NCI-H446 treated with DMSO at 0.1 percent for 48 hours (cell line): Measurements from ENCODE around the gene RASD2.

Experiments
- DNase-seq: peaks from one replicate; lab custom pipeline; 2025; lab: John Stamatoyannopoulos, UW

Gene RASD2

DNA sequence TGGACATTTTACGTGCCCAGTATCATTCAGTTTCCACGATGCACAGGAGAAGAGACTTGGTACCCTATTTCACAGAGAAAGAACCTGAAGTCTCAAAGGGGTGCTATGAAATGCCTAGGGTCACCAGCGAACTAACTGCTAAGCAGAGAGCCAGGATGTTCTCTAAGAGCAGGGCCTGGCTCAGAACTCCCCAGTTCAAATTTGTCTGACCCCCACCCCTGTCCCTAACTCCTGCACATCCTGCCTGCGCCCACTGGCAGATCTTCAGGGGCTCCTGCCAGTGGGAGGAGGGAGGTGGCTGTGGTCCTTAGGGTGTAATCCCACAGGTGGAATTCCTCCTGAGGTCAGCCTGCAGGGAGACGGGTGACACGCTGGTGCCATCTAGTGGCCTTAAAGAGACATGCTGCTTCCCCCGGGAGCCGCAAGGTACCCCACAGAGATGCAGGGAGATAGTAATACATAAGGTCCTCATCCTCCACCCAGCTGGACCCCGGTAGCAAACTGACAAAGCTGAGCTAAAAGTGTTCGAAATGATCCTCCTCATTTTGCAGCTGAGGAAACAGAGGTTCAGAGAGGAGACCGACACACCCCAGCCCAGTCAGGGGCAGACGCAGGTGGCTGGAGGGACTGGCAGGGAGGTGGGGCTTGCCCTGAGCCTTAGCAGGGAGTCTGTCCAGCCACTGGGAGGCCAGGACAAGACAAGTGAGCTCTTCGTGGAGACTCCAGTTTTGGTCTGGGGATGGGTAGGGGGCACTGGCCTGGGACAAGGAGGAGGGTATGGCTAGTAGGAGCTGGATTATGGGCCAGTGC, 42.4 kb downstream of the RASD2 start:
- peak; percentile 1 for DNase-seq

DNA sequence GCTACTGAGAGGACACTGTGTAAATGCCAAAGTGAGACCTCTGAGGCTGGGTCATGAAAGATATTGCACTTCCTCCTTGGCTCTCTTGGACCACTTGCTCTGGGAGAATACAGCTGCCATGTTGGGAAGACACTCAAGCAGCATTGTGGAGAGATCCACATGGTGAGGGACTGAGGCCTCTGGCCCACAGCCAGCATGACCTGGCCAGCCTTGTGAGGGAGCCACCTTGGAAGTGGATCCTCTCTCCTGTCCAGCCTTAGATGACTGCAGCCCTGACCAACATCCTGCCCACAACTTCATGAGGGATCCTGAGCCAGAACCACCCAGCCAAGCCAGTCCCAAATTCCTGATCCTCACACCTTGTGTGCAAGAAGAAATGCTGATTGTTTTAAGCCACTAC, 46.1 kb downstream of the RASD2 start:
- no peak for DNase-seq

DNA sequence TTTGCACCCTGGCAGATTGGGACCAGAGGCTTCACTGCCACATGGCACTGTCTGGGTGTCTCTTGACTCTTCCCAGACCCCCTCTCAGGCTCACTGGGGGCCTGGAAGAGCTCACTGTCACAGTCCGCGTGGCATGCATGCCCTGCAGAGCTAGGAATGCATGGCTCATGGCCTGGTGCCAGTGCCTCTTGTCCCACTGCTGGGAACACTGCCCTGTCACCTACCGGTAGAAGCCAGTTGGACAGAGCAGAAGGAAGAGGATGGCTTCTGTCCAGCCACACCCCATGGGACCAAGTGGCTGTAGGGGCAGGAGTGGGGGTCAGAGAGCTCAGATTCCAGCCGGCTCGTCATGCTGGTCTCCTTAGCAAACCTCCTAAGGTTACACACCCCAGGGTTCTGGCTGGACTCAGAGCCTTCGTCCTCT, 46.8 kb downstream of the RASD2 start:
- no peak for DNase-seq

DNA sequence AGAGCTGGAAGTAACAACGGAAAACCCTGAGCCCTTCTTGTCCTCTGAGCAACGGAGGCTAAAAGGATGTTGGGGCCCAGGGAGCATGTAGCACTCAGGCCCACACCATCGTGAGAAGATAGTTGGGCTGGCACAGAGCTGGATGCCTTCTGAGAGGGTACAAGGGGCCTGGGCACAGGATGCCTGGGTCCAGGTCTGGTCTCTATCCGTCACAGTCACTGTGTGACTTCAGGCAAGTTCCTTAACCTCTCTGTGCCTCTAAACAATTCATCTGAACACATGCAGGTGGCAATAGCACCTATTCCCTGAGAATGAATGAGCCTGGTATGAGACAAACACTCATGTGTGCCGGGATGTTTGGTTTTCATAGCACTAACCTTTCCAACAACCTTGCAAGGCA, 47.3 kb downstream of the RASD2 start:
- no peak for DNase-seq

DNA sequence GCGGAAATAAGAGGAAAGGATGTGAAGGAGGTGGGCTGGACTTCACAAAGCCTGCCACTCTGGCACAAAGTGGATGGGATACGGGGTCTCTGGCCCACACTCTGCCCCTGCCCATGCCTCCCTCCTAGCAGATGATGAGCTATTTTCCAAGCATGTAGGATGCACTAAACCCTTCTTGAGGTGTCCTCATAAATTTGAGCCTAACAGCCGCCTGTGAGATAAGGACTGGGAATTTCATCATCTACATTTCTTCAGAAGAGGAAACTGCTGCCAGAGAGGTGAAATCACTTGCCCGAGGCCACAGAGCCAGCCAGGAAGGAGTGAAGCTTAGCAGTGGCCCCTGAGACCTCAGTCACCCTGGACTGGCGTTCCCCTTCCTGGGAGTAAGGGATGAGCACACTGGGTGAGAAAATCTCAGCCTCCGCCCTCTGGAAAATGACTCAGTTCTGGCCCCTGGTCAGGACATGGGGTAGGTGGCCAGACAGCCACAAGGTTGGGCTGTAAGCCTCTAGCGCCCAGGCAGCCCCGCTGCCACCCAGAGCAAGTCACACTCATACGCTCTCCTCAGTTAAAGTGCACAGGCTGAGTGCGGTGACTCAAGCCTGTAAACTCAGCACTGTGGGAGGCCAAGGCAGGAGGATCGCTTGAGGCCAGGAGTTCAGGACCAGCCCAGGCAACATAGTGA, 48.6 kb downstream of the RASD2 start:
- no peak for DNase-seq

DNA sequence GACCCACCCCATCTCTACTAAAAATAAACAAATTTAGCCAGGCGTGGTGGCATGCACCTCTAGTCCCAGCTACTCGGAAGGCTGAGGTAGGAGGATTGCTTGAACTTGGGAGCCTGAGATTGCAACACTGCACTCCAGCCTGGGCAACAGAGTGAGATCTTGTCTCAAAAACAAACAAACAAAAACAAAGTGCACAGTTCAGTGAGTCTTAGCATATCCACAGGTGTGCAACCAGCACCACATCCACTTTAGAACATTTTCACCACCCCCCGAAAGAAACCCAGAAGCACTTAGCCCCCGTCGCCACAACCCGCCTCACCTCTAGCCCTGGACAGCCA, 49.1 kb downstream of the RASD2 start:
- no peak for DNase-seq

DNA sequence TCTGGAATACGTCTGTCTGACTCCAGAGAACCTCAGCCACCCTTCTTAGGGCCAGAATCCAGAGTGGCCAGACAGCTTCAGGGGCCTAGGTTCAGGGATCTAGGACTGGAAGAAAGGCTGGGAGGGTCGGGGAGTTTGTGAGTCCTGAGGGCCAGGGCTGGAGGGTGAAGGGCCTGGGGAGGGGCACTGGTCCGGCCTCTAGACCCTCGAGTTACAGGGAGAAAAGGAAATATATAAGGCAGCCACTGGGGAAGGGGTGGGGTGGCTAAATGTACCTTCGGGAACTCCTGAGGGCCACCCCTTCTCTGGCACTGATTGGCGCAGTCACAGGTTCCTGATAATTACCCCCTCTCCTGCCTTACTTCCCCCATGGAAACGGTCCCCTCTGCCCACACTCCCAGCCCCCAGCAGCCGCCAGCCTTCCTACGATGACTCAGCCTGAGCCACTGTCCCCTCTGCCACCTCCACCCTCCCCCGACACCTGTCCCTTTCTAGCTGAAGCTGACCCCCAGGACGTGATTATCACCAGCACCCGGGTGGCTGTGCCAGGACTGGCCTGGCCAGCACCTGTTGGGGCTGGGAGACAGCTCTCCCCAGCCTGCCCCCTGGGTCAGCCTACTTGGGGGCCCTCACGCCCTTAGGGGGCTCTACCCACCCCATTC, 50.1 kb downstream of the RASD2 start:
- no peak for DNase-seq

DNA sequence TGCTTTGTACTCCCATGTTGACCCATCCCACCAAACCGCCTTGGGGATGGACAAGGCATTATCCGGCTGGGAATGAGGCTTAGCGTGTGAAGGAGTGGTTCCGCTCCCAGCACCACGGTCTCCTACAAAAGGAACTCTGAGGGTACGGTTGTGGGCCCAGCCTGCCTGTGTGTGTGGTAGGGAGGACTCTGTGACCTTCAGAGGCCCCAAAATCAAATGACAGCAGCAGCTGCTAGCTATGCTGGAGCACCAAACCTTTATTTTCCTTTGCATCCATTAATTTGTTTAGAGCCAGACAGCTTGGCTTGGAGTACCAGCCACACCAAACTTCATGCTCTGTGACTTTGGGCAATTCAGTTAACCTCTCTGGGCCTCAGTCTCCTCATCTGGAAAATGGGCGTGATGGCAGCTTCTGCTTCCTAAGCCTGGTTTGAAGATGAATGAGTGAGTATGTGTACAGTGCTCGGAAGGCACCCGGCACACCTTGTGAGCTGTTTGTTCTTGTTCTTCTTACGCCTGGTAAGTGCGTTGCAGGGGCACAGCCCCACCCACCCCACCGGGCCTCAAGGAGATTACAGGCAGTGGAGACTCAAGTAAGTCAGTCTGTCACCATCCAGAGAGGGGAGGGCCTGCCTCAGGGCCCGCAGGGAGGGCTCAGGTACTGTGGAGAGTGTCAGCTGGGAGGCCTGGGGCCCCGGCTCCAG, 51.2 kb downstream of the RASD2 start:
- no peak for DNase-seq

DNA sequence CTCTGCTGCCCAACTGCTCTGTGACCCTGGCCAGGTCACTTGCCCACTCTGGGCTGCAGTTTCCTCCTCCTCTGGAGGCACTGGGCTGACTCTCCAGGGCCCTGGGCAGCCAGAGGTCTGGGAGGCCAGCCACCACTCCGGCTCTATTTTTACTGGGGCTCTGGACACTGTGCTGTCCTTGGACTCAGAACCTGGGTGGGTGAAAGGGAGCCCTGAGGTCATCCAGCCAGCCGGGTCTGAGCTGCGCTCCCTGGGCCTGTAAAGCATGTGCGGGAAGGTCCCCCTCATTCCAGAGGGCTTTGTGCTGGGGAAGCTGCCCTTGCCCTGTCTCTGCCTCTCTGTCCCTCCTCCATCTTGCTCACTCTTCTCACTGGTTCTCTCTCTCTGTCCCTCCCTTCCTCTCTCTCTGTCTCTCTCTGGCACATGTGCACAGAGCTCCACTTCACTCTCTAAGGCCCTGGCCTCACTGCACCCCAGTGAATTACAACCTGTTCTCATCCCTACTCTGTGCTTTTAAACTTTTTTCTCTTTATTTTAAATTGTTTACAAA, 51.9 kb downstream of the RASD2 start:
- no peak for DNase-seq

DNA sequence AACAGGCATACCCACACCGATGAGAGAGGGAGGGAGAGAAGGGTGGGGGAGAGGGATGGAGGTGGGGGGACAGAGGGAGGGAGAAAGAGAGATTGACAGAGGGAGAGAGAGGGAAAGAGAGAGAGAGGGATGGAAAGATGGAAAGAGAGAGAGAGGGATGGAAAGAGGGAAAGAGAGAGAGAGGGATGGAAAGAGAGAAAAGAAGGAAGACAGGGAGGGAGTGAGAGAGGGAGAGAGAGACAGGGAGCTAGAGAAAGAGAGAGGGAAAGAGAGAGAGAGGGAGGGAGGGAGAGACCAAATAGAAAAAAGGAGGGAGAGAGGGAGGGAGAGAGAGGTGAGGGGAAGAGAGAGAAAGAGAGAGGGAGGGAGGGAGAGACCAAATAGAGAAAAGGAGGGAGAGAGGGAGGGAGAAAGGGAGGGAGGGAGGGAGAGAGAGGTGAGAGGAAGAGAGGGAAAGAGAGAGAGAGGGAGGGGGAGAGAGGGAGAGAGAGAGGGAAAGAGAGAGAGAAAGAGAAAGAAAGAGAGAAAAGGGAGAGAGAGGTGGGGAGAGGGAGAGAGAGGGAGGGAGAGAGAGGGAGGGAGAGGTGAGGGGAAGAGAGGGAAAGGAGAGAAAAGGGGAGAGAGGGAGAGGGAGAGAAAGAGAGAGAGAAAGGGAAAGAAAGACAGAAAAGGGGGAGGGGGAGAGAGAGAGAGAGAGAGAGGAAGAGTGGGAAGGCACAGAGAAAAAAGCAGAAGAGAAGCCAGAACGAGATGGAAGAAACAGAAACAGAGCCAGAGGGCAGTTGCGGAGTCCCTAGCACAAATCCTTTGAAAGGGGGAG, 52.6 kb downstream of the RASD2 start:
- DNase-seq: no peak

DNA sequence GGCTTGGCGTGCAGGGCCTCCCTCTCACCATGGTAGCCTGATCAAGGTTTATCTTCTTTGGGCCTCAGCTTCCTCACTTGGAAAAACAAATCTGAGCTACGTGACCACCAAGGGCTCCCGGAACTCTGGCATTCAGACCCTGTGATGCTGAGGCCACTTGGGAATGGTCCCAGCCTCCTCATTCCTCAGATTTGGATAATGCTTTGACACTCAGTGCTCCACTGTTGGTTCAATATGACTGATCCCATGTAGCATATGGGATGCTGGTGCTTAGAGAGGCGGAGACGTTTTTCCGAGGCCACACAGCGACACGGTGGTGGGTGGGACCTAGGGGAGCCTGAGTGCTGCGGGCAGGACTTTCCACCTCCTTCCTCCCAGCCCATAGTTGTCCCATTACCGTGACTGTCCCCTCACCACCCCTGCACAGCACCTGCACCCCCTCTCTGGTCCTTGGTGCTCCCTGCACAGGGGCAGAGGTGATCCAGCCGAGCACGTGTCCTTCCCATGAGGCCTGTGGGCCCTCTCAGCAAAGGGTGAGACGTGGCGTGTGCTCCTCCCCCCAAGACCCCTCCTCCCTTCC, 53.4 kb downstream of the RASD2 start:
- DNase-seq: no peak

DNA sequence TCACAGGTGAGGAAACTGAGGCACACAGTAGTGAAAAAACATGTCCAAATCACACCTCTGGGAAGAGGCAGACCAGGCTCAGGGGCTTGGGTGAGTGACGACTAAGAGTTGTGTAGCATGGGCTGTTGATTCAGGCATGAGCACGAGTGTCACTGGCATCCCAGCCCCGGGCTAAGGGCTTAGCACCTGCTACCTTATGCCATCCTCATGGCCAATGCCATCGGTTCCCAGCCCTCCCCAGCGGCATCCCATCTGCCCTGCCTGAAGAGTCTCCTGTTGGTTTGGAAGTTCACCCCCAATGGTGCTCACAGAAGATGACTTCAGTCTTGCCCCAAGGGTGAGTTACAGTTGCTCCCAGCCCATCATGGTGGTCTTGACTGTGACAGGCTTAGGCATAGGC, 54.1 kb downstream of the RASD2 start:
- DNase-seq: no peak

DNA sequence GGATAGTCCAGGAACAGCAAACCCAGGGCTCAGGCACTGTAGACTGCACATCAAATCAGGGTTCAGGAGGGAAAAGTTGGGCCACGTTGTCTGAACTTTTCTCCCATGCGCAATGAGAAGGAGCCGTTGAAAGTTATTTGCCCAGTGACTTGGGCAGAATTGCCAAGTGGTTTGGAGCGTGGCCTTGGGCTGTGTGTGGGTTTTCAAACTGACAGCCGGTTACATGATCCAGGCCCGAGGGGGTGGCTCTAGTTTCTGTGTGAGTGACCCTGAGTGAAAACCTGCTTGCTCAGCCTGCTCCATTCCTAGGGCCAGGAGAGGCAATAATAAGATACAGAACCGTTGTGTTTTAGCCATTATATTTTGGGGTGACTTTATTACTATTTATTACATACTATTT, 56.2 kb downstream of the RASD2 start:
- DNase-seq: no peak

DNA sequence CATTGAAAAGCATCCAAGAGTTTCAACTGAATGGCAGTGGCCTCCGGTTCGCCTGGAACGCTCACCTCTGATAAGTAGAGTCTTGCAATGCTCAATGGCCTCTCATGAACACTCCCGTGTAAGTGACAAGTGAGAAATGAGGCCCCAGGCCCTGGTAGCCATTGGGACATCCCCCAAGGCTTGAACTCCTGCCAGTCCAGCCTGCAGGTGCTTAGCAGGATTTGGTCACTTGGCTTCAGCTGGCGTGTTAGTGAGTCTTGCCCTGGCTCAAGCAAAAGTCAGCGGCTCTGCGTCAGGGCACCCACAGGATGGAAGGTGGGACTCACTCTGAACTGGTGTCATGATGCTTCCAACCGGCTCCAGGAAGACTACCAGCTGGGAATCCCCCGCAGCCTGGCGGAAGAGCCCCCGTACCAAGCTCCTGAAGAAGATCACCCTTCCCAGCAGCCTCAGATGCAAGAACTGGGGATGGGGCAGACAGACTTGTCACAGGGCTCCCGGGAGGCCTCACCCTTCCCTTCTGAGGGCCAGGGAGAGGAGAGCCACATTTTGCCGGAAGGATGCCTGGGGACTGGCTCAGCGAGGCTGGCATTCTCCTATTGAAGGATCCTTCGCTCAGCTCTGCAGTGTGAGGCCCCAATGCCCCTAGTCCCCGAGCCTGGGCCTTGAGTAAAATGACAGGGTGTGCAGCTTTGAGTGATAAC, 57.2 kb downstream of the RASD2 start:
- no peak for DNase-seq

DNA sequence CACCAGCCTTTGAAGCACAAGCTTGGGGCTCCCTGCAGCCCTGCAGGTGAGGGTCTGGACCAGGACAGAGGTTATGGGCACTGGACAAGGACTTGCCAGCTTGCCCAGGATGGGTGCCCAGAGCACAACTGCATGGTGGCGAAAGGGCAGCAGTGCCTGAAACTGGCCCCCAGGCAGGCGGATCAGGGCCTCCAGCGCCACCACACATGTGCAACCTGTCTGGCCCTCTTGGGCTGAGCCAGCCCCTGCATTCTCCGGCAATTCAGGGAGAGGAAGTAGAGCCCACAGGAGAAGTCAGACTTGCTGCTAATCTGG, 57.7 kb downstream of the RASD2 start:
- no peak for DNase-seq

DNA sequence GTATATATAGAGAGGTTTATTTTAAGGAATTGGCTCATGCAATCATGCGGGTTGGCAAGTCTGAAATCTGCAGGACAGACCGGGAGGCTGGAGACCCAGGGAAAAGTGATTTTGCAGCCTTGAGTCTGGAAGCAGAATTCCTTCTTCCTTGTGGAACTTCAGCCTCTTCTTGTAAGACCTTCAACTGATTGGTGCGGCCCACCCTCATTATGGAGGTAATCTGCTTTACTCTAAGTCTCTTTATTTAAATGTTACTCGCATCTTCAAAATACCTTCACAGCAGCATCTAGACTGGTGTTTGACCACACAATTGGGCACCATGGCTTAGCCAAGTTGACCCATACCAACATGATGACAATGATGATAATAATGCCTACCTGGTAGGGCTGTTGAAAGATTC, 58.7 kb downstream of the RASD2 start:
- no peak for DNase-seq

DNA sequence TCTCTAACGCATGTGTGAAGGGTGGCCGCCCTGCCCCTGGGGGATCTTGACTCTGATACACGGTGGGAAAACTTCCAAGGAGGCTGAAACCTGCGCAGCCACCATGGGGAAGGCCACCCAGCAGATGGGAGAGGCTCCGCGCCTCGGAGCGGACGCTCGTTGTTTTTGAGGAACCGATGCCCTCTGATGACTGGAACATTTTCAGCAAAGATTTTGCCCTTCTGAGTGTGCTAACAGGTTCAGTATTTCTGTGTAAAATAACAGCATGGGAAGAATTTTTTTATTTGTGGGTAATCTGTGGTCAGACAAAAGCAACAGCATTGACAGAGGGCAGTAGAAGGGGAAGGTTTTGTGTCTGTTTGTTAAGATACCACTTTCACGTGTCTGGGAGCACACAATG, 59.8 kb downstream of the RASD2 start:
- no peak for DNase-seq

DNA sequence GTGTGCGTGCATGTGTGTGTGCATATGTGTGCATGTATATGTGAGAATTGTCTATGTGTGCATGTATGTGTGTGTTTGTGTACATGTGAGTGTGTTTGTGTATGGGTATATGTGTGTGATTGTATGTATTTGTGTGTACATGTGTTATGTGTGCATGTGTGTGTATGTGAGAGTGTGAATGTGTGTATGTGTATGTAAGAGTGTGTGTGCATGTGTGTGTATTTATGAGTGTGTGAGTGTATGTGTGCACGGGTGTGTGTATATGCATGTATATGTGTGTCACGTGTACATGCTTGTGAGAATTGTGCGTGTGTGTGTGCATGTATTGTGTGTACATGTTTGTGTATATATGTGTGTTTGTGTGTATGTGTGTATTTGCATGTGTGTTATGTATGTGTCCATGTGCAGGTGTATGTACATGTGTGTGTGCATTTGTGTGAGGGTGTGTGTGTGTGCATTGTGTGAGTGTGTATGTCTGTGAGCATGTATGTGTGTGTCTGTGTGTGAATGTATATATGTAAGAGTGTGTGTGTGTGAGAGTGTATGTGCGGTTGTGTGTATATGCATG, 60.5 kb downstream of the RASD2 start:
- DNase-seq: no peak

DNA sequence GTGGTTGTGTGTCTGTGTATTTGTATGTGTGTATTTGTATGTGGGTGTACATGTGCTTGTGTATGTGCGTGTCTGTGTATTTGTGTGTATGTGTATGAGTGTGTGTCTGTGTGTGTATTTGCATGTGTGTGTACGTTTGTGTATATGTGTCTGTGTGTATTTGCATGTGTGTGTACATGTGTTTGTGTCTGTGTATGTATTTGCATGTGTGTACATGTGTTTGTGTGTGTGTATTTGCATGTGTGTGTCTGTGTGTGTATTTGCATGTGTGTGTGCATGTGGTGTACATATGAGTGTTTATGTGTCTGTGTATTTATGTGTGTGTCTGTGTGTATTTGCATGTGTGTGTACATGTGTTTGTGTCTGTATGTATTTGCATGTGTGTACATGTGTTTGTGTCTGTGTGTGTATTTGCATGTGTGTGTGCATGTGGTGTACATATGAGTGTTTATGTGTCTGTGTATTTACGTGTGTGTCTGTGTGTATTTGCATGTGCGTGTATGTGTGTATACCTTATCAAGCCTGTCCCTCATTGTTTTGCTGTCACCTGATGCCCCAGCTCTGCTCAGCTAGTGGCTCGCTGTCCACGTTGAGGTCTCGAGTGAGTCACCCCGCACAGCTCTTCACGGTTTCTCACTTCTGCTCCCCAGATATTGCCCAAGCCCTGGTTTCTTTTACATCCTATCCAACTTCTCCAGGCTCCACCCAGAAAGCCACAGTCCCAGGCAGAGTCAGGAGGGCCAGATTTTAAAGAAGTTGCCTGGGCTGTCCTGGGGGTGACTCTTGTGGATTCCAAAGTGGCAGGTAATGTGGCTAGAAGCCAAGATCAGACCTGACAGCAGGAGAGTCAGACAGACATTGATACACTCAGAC, 61.3 kb downstream of the RASD2 start:
- DNase-seq: no peak
